ENCODE data around the gene POPDC2.

DNA sequence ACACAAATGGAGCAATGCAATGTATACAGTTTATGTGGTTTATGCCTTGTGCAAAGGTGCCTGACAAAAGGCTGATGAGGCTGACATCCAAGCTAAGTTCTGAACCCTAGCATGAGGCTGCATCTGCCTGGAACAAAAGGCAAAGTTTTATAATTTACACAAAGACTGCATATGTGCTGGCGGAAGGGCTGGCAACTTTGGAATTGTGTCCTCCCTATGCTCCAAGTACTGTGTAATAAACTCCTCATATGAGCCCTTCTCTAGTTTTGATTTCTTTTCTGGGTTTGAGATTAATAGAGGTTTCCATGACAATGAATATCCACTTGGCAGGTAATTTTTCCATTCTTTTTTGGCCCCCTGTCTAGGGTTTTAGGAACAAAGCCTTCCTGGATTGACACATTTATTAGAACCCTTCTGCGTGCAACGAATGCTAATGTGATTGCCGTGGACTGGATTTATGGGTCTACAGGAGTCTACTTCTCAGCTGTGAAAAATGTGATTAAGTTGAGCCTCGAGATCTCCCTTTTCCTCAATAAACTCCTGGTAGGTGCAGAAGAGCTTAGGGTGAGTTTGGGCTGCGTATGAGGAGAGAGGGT lies 51.9 kb downstream of the POPDC2 start:
- TF ChIP-seq, protein P1, sequence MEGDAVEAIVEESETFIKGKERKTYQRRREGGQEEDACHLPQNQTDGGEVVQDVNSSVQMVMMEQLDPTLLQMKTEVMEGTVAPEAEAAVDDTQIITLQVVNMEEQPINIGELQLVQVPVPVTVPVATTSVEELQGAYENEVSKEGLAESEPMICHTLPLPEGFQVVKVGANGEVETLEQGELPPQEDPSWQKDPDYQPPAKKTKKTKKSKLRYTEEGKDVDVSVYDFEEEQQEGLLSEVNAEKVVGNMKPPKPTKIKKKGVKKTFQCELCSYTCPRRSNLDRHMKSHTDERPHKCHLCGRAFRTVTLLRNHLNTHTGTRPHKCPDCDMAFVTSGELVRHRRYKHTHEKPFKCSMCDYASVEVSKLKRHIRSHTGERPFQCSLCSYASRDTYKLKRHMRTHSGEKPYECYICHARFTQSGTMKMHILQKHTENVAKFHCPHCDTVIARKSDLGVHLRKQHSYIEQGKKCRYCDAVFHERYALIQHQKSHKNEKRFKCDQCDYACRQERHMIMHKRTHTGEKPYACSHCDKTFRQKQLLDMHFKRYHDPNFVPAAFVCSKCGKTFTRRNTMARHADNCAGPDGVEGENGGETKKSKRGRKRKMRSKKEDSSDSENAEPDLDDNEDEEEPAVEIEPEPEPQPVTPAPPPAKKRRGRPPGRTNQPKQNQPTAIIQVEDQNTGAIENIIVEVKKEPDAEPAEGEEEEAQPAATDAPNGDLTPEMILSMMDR (IDR thresholded peaks at IDR 0.05; ENCODE audit: insufficient read depth, low read length) = no peak
- TF ChIP-seq, protein P2, sequence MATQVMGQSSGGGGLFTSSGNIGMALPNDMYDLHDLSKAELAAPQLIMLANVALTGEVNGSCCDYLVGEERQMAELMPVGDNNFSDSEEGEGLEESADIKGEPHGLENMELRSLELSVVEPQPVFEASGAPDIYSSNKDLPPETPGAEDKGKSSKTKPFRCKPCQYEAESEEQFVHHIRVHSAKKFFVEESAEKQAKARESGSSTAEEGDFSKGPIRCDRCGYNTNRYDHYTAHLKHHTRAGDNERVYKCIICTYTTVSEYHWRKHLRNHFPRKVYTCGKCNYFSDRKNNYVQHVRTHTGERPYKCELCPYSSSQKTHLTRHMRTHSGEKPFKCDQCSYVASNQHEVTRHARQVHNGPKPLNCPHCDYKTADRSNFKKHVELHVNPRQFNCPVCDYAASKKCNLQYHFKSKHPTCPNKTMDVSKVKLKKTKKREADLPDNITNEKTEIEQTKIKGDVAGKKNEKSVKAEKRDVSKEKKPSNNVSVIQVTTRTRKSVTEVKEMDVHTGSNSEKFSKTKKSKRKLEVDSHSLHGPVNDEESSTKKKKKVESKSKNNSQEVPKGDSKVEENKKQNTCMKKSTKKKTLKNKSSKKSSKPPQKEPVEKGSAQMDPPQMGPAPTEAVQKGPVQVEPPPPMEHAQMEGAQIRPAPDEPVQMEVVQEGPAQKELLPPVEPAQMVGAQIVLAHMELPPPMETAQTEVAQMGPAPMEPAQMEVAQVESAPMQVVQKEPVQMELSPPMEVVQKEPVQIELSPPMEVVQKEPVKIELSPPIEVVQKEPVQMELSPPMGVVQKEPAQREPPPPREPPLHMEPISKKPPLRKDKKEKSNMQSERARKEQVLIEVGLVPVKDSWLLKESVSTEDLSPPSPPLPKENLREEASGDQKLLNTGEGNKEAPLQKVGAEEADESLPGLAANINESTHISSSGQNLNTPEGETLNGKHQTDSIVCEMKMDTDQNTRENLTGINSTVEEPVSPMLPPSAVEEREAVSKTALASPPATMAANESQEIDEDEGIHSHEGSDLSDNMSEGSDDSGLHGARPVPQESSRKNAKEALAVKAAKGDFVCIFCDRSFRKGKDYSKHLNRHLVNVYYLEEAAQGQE (IDR thresholded peaks at IDR 0.05; ENCODE audit: insufficient replicate concordance, low read depth) = no peak

Measured in HL-60 (cell line).